Head of caudate nucleus (tissue), 42 donors: Measurements from ENCODE around the gene FOSL2.

ENCODE experiments used
- DNase-seq, 42 donors: peaks; one replicate each; pipeline versions ENCODE4 v3.0.0 to v3.0.0-alpha.2; 2020 to 2021; ENCODE audit warnings: mixed read lengths in 7 of 42
- intact Hi-C: fragments of 100-400 bp; cut with DNase I; formaldehyde crosslinking; loops from one replicate; pipeline ENCODE4 v1.15.0; 2022

FOSL2 gene

DNA sequence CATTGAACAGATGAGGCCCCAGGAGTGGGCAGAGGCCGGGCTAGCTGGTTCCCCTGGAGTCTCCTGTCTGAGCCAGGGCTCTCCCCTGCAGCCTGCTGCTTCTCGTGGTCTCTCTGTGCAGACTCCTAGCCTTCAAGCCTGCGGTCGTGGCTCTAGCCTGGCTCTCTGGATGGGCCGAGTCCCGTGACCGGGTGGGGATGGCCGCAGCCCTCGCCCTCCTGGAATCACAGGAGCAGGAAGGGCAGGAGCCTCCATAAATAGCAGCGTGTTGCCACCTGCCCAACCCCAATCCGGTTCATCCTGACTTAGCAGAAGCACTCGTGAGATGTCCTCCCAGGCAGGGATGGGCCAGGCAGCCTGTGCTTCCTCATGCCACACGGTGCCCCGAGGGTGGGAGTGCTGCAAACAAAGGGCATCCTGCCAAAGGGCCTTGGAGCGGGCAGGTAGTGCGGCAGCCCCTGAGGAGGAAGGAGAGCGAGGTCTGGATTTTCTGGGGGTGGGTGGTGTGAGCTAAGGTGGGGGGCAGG is 43.9 kb downstream of the FOSL2 start:
- intact Hi-C loops = no loop called here
- DNase-seq = no peak

DNA sequence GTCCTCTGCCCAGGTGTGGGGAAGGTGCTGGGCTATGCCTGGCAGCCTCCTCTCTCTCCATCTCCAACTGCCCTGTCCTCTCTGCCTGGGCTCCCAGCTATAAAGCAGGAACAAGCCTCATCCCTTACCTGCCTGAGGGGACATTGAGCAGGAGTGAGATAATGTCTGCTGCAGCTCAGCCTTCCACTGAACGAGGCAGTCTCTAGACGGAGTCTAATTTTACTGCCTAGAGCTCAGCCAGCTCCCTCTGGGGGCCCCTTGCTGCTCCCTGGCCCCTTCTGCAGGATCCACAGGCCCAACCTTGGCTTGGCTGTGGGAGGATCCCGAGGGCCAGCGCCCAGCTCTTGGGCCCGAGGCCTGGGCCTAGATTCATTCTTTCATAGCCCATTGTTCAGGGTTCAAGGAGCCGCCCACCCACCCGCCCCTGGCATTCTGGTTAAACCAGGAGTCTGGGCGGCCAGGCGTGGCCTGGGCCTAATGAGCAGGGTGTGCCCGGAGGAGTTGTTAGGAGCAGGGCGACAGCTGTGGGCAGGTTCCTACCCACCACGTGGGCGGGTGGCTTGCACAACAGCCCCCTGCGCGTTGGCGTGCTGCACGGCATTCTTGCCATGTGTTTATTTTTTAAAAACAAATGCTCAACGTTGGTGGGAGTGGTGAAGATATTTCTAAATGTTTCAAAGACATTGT is 44.6 kb downstream of the FOSL2 start:
- intact Hi-C loops = no loop called here
- peak in 1 of 42 donors; percentile 3 for DNase-seq

DNA sequence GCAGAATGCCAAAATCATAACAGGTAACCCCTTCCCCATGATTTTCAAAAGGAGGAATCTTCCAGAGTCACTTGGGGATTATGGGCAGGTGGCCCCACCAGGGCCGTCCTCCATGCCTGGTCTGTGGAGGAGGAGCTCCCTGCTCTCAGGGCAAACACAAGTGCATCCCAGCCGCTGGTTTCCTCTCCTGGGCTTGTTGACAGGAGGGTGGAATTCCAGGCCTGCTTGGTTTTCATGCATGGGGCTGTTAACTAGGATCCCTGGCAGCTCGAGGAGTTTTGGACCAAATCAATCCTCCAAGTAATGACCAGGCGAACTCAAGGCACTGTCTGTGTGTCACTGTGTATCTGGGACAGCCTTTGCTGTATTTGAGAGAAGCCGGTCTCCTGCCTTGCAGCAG is 45.3 kb downstream of the FOSL2 start:
- peak in 2 of 42 donors; percentile 2 to 22 for DNase-seq
- intact Hi-C loops = no loop called here

DNA sequence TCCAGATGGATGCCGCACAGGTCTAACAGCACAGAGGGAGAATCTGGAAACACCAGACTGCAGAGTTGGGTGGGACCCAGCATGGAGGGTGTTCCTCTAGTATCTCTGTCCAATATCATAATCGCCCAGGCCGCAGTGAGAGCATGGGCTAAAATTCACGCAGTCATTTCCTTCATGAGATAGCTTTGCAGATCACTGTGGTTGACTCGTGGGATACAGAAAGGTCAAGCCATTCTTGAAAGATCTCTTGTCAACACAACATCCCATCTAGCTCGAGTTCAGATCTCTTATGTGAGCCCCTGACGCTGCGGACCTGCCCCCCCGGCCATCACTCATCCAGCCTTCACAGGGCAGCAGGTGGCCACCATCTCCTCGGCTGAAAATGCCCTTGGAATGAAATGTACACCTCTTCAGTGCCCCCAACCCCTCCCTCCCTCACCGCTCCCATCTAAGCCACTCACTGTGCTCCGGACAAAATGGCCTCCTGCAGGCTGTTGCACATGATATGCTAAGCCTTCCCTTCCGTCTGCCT is 45.9 kb downstream of the FOSL2 start:
- peak in 1 of 42 donors; percentile 9 for DNase-seq
- intact Hi-C loops = no loop called here

DNA sequence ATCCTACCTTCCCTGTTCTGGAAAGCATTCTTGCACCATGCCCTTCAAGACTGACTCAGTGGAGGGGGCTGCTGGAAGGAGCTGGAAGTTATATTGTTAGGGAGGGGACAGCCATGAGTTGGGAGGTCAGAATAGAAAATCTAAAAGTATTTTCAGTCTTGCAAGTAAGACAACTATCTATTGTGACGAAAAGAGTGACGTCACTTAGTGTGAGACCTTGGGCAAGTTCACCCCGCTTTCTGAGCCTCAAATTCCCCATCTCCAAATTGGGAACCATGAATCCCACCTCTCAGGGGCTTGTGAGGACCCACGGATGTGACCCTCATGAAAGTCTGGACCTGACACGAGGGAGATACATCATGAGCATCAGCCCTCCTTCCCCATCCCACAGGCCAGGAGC is 46.5 kb downstream of the FOSL2 start:
- intact Hi-C loops = no loop called here
- no peak for DNase-seq

DNA sequence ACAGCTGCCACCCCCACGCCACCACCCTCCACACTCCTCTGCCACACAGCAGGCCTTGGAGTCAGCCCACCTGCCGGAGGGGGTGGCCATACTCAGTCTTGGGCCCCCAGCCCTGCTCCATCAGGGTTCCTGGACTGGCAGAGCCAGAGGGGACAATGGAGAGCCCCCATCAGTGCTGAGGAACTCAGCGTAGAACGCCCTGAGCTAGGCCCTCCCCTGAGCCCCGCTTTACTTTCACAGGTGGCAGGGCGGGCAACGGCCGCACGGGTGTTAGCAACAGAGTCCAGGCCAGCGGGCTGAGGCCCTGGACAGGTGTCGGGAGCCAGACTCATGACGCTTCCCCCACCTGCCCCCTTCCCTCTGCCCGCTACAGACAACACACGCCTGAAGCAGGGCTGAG is 47.1 kb downstream of the FOSL2 start:
- intact Hi-C loops = no loop called here
- DNase-seq = no peak

DNA sequence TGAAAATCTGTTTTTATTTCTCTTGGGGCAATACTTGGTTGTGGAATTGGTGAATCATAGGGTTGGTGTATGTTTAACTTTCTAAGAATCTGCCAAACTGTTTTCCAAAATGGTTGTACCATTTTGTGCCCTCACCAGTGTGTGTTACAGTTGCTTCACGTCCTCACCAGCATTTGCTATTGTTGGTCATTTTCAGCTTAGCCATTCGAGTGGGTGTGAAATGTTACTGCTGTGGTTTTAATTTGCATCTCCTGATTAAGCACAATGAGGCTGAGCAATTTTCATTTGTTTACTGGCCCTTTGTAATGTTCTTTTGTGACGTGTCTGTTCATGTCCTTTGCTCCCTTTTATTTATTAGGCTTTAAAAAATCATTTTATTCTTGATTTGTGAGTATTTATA is 49.7 kb downstream of the FOSL2 start:
- no peak for DNase-seq
- intact Hi-C loops = no loop called here

DNA sequence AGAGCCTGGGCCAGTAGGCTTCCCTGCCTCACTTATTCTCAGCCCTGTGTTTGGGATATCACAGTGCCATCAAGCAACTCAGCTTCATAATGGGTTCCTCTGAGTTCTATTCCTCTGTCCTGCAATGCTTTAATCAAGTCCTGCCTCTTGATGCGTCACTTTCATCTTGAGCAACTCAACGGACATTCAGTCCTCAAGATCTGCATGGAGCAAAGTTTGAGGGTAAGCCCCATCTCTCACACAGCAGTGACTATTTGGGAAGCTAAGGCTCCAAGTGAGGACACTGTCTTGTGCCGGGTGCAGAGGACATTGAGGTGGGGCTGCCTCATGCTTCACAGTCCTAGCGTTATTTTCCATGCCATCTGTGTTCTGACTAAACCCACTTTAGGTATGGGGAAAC is 52.3 kb downstream of the FOSL2 start:
- no peak for DNase-seq
- intact Hi-C loops = no loop called here

DNA sequence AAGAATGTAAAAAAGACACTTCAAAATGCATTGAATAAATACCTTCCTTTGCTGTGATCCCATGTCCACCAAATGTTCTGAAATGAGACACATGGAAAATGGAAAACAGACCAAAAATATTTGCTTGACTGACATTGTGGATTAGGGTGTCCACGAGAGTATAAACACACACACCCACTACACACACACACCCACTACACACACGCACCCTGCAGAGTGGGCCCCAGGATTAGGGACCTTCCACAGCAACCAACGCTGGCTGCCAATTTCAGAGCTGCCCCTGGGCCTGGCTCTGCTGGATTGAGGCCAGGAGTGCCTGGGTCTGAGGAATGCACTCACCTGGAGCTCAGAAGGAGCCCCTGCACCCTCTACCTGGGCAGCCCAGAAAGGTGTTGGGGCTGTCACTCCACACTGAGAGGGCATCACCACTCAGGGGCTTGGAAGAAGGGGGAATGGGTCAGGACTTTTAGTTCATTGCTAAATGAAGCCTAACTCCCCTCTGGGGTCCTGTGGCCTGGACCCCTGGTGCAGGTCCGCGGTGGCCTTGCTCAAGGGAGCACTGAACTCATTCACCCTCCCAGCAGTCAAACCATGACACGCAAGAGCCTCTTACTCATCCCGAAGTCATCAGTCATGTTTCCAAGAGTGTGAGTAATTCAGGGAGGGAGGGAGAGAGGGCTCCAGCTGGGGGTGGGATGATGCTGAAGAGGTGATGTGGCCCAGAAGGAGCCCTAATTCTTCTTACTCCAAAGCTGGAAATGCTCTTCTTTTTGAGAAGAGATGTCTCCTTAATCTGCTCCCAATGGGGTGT is 53.0 kb downstream of the FOSL2 start:
- intact Hi-C loops = no loop called here

DNA sequence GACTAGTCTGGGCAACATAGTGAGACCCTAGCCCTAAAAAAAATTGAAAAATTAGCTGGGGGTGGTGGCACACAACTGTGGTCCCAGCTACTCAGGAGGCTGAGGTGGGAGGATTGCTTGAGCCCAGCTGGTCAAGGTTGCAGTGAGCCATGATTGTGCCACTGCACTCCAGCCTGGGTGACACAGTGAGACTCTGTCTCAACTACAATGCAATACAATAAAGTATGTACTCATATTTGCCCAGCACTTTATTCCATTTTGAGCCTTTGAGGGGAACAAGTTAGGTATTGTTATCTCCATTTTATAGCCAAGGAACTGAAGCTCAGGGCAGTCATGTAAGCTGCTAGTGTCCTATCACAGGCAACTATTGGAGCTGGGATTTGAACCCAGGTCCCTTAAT is 53.9 kb downstream of the FOSL2 start:
- no peak for DNase-seq
- intact Hi-C loops = no loop called here

More for the DNA sequence above, 53.0 kb downstream of the FOSL2 start:
- peak in 39 of 42 donors; percentile 7 to 88 (median 55) for DNase-seq

DNA sequence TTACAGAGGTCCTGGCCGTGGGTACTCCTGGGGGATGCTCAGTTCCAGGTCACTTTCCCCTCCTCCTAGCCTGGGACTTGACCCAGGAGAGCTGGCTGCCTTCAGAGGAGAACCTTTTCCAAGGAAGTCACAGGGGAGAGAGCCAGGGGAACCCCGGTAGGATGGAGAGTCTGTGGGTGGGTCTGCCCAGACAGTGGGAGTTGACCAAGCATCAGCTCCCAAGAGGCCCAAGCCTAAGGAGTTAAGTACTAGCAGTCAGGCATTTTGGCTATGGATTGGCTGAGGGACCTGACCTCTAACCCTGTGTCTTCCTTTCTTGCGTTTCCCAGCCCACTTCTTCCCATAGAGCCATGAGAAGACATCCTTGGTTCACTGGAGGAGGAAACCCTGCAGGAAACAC is 54.4 kb downstream of the FOSL2 start:
- intact Hi-C loops = no loop called here
- DNase-seq = no peak

DNA sequence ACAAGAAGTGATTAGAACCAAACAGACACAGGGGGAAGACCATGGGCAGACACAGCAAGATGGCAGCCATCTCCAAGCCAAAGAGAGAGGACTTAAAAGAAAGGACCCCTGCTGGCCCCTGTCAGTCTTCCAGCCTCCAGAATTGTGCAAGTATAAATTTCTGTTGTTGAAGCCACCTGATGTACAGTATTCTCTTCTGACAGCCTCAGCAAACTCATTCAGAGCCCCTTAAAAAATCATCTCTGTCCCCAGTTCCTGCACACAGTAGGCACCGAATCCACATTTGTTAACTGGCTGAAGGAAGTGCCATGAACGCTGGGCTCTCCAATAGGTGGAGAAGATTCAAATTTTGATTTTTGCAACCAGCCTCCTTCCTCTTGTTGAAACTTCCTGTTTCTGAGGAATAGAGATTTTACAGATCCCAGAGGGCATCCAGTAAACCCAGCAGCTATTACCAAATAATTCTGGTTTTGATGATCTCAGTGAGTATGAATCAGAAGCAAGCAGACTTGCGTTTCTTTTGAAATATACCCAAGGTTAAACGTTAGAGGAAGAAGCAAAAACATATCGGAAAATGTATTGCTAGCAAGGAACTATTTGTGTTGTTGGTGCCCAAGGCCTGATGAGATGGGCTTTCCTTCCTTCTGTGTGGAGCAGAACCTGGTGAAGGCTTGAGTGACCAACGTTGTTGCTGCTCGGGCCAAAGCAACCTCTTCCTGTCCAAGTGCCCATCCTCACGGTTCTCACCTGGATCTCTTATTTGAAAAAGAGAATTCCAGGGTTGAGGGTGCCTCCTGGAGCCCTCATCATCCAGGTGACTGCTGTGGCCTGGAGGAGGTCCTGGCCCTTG is 55.5 kb downstream of the FOSL2 start:
- DNase-seq = no peak
- intact Hi-C loops = no loop called here

DNA sequence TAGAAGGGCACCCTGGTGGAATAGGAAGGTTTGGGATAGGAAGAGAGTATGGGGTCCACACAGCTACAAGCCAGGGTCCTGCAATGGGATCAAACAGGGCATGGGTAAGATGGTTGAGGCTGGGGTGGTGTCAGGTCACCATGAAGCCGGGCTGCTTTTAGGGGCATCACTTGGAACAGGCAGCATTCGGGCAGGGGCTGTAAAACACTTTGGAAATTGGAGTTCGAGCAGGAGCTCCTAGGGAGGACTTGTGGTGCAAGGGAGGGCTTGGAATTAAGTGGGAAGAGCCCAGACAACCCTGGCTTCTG is 56.1 kb downstream of the FOSL2 start:
- intact Hi-C loops = no loop called here
- DNase-seq = no peak

DNA sequence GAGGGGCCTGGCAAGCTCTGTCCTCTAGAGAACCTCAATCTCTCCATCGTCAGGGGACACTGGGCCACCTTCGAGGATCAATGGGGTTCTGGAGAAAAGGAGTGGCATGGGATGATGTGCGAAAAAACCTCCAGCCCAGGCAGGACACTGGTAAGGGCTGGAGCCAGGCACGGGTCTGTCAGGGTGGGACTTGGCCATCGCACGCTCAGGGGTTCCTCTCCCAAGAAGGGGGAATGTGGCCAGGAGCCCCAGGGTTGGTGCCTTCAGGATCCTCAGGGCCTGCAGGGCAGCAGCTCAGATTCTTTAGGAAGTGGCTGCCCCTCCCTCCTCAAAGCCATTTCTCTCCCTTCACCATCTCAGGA is 56.4 kb downstream of the FOSL2 start:
- DNase-seq = no peak
- intact Hi-C loops = no loop called here

DNA sequence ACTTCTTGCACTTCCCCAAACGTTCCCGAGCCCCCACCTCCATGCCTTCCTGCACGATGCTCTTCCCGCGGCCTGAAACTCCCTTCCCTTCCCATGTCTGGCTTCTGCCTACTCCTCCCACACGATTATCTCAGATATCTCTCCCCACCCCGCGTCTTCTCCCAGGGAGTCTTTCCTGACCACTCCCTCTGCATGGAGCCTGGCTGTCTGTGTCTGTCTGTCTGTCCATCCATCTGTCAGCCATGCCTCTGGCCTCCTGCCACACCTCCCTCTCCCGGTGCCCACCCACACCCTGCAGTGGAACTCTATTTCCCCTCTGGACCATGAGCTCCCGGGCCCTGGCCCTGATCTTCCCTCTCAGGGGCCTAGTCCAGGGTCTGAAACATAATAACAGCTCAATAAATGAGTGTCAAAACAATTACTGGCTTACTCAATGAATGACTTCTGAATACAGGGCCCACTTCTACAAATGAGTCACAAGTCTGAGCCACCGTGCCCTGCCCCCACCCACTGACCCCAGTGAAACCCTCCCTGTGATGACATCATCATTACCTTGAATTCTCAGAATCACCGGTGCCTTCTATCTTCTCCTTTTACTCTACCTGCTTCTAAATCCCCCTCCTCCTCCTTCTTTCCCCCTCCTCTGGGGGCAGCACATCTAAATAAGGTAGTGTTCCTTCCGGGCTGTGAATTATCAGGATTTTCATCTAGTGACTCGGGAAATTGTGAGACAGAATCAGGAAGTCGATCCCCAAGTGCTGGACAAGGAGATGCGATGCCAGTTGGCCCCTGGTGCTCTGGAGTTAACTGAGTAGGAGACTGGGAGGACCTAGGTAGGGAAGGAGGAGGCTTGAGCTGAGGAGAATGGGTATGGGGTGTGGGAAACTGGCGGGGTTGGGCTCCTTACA is 57.1 kb downstream of the FOSL2 start:
- intact Hi-C loops = no loop called here
- DNase-seq = peak in 1 of 42 donors; percentile 15

DNA sequence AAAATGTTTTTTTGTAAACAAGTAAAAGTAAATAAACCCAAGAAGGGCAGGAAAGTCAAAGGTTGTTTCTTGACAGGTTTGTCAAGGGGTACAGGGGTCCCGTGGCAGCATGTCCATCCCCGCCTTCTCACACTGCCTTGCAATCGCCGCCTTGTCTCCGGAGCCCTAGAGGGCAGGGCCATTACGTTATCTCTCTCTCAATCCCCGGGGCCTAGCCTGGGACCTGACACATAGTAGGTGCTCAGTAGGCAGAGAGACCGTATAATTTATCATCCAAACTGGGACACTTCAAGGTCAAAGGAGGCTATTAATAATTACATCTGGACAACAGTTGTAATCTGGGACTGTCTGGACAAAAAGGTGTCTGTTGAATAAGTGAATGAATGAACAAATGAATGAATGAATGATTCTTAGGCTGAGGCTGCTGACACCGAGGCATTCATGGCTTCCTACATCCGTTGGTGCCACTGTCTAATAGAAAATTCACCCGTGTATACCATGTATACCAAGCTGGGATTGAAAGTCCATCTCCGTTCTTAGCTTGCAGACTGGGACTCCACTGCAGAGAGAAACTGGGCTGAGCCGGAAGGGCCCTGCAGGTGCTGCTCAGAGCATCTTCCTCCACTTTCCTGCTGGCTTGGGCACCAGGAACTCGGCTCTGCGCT is 58.4 kb downstream of the FOSL2 start:
- intact Hi-C loops = no loop called here

DNA sequence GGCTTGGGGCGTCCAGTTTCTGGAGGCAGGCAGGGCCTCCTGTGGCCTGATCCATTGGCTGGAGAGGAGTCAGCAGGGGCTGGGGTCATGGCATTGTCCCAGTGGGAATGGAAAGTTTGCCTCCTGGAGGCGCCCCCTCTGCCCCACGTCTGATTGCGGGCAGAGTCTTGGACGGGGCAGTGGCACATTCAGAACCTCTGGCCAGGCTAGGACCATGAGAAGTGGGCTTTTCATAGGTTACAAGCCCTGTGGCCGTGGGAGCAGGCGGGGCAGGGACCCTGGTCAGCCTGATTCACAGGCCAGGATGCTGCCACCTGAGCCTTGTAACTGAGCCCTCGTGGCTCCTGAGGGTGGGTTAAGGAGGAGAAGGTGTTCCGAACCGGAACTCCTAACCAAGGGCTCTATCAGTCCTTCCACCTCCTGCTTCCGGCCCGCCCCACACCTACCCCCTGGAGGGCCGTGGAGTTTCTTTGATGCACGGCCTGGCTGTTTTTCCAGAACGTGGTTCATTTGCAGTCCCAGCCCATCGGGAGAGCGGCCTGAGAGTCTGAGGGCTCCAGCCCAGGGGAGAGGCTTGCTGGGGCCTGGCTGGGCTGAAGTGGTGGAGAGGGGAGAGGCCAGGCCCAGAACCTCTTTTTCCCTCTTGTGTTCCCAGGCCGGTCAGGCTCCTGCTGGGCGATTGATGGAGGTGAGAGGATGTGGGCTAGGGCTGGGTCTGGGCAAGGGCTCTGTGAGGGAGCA is 59.3 kb downstream of the FOSL2 start:
- intact Hi-C loops = no loop called here
- DNase-seq = no peak

More for the DNA sequence above, 58.4 kb downstream of the FOSL2 start:
- no peak for DNase-seq
